HAP-1 (cell line): ENCODE results near the gene PRR11.

ENCODE experiments used
- DNase-seq, 2 experiments: peaks; one replicate each; pipeline ENCODE4 v3.0.0-alpha.2; 2016 to 2020; ENCODE audit warnings: low spot score in 2 of 2
- H3K27me3 ChIP-seq: fragments of 250-450 bp; sonication (Bioruptor Pico); 2 replicates; pipeline ENCODE4 v1.5.1; 2020; ENCODE audit warnings: low read depth, mild to moderate bottlenecking, moderate library complexity
- H3K36me3 ChIP-seq: fragments of 250-450 bp; sonication (Bioruptor Pico); replicated peaks from 2 replicates; pipeline ENCODE4 v1.5.1; 2020; ENCODE audit warnings: mild to moderate bottlenecking
- H3K4me1 ChIP-seq: fragments of 250-450 bp; sonication (Bioruptor Pico); 2 replicates; pipeline ENCODE4 v1.5.1; 2020; ENCODE audit warnings: mild to moderate bottlenecking
- H3K4me3 ChIP-seq: fragments of 250-450 bp; sonication (Bioruptor Pico); 2 replicates; pipeline ENCODE4 v1.5.1; 2020; ENCODE audit warnings: mild to moderate bottlenecking, moderate library complexity
- H3K9me3 ChIP-seq: fragments of 250-450 bp; sonication (Bioruptor Pico); 2 replicates; pipeline ENCODE4 v1.5.1; 2020; ENCODE audit warnings: mild to moderate bottlenecking, moderate library complexity
- in situ Hi-C: fragments of 300-500 bp; cut with MboI; formaldehyde crosslinking; loops from 3 replicates; pipeline ENCODE4 v1.14.3; 2020; ENCODE audit warnings: low sequenced_read_pairs, inconsistent platforms, mixed read lengths

Gene PRR11

GRCh38 chr17:59155439-59156177, at the start of gene PRR11:
TSS of gene PRR11 (plus strand) at chr17:59155746. CDS start at chr17:59169753, 14,007 bp downstream.
- peak within 1 kb of the TSS; percentile 90 for H3K4me3 ChIP-seq
- peak; percentile 97 to 100 for DNase-seq
- no peaks in the 10 kb centered on the region for H3K27me3 ChIP-seq
- no peaks in the 10 kb centered on the region for H3K36me3 ChIP-seq
- in situ Hi-C loops: no loop called here
- H3K9me3 ChIP-seq: no peaks in the 10 kb centered on the region
- H3K4me1 ChIP-seq: peaks cover 51% of the 10 kb centered on the region

DNA sequence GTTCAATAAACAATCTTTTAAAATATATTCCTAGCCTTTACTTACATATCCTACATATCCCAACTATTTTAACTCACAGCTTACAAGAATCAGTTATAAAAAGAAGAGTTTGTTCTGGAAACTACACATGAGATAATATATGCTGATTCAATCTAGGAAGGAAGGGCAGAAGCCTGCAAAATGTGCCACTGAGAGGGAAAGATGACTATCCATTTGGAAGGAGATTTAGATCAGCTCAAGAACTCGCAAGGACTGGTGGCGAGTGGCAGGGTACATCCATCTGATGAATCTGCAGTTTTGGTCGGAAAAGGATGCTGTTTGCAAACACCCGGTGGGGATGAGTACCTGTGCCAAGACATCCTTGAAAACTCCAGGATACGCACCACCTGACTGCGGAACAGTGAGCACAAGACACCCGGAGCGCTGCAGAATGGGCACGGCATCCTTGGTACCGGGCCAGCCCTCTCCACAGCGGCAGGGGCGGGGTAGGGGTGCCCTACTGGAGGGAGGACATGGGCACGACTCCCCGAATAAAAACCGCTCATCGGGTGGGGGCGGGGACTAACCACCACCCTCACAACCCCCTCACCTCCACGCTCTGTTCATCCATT, 49.6 kb upstream of the PRR11 start:
- in situ Hi-C loops: no loop called here
- H3K36me3 ChIP-seq: peaks cover 12% of the 10 kb centered on the region
- peaks cover 15% of the 10 kb centered on the region for H3K4me1 ChIP-seq
- peak in 1 of 2 experiments; percentile 65 for DNase-seq
- H3K4me3 ChIP-seq: peak overlapping the region; percentile 87
- H3K27me3 ChIP-seq: no peaks in the 10 kb centered on the region
- no peaks in the 10 kb centered on the region for H3K9me3 ChIP-seq

DNA sequence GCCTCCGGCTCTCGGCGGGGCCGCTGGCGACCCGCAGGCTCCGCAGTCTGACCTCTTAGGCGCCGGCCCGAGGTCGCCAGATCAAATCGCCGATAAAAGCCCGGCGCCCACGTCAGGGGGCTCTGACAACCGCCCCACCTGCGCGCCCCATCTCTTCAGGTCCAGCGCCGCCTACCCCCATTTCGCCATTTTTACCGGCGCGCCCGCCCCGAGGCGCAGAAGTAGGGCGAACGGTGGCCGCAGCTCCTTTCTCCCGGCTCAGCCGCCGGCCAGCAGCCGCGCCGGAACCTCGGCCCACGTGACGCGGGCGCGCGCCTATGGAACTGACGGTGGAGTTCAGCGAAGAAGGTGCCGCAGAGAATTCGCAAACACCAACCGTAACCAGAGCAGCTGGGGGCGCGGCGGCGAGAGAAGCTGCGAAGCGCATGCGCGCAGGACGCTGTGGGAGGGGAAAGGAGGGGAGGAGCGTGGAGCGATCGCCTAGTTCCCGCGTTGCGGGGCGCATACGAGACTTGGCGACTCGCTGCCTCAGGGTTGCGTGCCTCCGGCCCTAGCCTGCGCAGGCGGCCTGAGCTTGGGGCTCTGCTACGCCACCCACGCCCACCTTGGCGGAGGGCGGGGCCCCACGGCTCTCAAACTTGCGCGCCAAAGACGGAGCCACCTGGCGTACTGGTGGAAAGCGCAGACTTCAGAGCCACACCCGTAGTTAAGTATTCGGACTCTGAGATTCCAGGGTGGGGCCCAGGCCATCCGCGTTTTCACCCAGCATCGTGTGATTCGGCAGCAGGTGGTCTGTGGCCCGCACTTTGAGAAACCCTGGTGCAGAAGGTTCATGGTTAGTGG, 48.9 kb upstream of the PRR11 start, which contains the start of gene TRIM37:
TSS of gene TRIM37 (minus strand) at position 418 of the 843 bp plus-strand sequence. CDS start 419 bp downstream, outside the sequence.
- in situ Hi-C loops: no loop called here

GRCh38 chr17:59107306-59107670, 48.3 kb upstream of the PRR11 start:
- peaks cover 25% of the 10 kb centered on the region for H3K36me3 ChIP-seq

More for the DNA sequence above, 48.9 kb upstream of the PRR11 start, which contains the start of gene TRIM37:
- no peaks in the 10 kb centered on the region for H3K9me3 ChIP-seq
- H3K4me1 ChIP-seq: peaks cover 15% of the 10 kb centered on the region
- peaks cover 19% of the 10 kb centered on the region for H3K36me3 ChIP-seq
- H3K27me3 ChIP-seq: no peaks in the 10 kb centered on the region
- H3K4me3 ChIP-seq: peak within 1 kb of the TSS; percentile 87
- DNase-seq: peak; percentile 95 to 98

GRCh38 chr17:59108400-59109102, 47.0 kb upstream of the PRR11 start:
- Histone ChIP-seq H3K36me3 (peaks cover 28% of the 10 kb centered on the region), H3K9me3 (no peaks in the 10 kb centered on the region), H3K4me3 (no peak overlapping the region), H3K4me1 (peaks cover 15% of the 10 kb centered on the region), H3K27me3 (no peaks in the 10 kb centered on the region)
- DNase-seq: no peak
- in situ Hi-C loops: no loop called here

More at GRCh38 chr17:59107306-59107670, 48.3 kb upstream of the PRR11 start:
- no peaks in the 10 kb centered on the region for H3K9me3 ChIP-seq
- H3K4me3 ChIP-seq: peak overlapping the region; percentile 87
- no peak for DNase-seq
- H3K4me1 ChIP-seq: peaks cover 15% of the 10 kb centered on the region
- in situ Hi-C loops: no loop called here
- H3K27me3 ChIP-seq: no peaks in the 10 kb centered on the region

- H3K4me1 ChIP-seq: peaks cover 13% of the 10 kb centered on the region
- H3K27me3 ChIP-seq: no peaks in the 10 kb centered on the region
- in situ Hi-C loops: no loop called here
- peaks cover 43% of the 10 kb centered on the region for H3K36me3 ChIP-seq
- no peak overlapping the region for H3K4me3 ChIP-seq
- no peak for DNase-seq
- H3K9me3 ChIP-seq: no peaks in the 10 kb centered on the region
These were observed 44.6 kb upstream of the PRR11 start for GRCh38 chr17:59110973-59111372.

DNA sequence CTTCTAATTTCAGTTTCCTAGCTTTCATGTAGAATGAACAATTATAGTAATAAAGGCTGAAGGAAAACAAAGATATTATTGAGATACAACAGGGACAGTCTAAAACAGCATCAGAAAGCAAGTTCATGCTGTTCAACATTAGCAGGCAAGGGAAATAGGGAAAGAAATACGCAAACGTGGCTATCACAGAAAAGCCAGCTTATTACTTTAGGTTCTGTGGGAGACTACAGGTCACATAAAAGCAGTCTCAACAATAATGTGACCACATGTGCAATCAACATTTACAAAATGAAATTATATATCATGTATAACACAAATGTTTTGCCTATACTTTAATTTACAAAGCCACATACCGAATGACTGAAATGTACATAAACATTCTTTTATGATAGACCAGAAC, 44.0 kb upstream of the PRR11 start:
- DNase-seq: no peak
- H3K9me3 ChIP-seq: no peaks in the 10 kb centered on the region
- no peak overlapping the region for H3K4me3 ChIP-seq
- peaks cover 13% of the 10 kb centered on the region for H3K4me1 ChIP-seq
- H3K27me3 ChIP-seq: no peaks in the 10 kb centered on the region
- H3K36me3 ChIP-seq: peaks cover 46% of the 10 kb centered on the region
- in situ Hi-C loops: no loop called here

GRCh38 chr17:59115474-59115873, 40.1 kb upstream of the PRR11 start:
- Histone ChIP-seq H3K4me3 (no peak overlapping the region), H3K4me1 (no peaks in the 10 kb centered on the region), H3K36me3 (peaks cover 63% of the 10 kb centered on the region), H3K9me3 (no peaks in the 10 kb centered on the region), H3K27me3 (no peaks in the 10 kb centered on the region)
- in situ Hi-C loops: no loop called here
- DNase-seq: no peak

GRCh38 chr17:59121901-59122480, 33.6 kb upstream of the PRR11 start:
- in situ Hi-C loops: no loop called here
- no peak for DNase-seq
- no peaks in the 10 kb centered on the region for H3K4me1 ChIP-seq
- H3K27me3 ChIP-seq: no peaks in the 10 kb centered on the region
- peaks cover 50% of the 10 kb centered on the region for H3K36me3 ChIP-seq
- no peaks in the 10 kb centered on the region for H3K9me3 ChIP-seq
- H3K4me3 ChIP-seq: no peak overlapping the region

- no peak overlapping the region for H3K4me3 ChIP-seq
- H3K27me3 ChIP-seq: no peaks in the 10 kb centered on the region
- H3K4me1 ChIP-seq: no peaks in the 10 kb centered on the region
- no peak for DNase-seq
- no peaks in the 10 kb centered on the region for H3K9me3 ChIP-seq
- H3K36me3 ChIP-seq: peaks cover 53% of the 10 kb centered on the region
- in situ Hi-C loops: no loop called here
These were observed 30.9 kb upstream of the PRR11 start for GRCh38 chr17:59124665-59125064.

DNA sequence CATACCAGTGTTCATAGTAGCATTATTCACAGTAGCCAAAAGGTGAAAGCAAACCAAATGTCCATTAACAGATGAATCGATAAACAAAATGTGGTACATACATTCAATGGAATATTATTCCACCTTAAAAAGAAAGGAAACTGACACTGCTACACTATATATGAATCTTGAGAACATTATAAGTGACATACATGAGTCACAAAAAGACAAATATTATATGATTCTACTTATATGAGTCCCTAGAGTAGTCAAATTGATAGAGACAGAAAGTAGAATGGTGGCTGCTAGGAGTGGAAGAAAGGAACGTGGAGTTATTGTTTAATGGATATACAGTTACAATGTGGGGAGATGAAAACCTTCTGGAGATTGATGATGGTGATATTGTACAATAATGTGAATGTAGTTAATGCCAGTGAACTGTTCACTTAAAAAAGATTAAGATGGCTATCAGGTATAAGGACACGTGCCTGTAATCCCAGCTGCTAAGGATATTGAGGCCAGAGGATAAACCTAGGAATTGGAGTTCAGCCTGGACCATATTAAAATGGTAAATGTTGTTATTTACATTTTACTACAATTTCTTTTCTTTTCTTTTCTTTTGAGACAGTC, 28.6 kb upstream of the PRR11 start:
- in situ Hi-C loops: no loop called here
- no peaks in the 10 kb centered on the region for H3K4me1 ChIP-seq

GRCh38 chr17:59129814-59130213, 25.7 kb upstream of the PRR11 start:
- Histone ChIP-seq H3K4me1 (peaks cover 4% of the 10 kb centered on the region; the same call in 1 of the 2 replicates), H3K27me3 (no peaks in the 10 kb centered on the region), H3K9me3 (no peaks in the 10 kb centered on the region), H3K36me3 (peaks cover 31% of the 10 kb centered on the region), H3K4me3 (no peak overlapping the region)
- DNase-seq: no peak
- in situ Hi-C loops: no loop called here

More for the DNA sequence above, 28.6 kb upstream of the PRR11 start:
- no peaks in the 10 kb centered on the region for H3K27me3 ChIP-seq
- no peak for DNase-seq
- no peaks in the 10 kb centered on the region for H3K9me3 ChIP-seq
- H3K36me3 ChIP-seq: peaks cover 51% of the 10 kb centered on the region
- no peak overlapping the region for H3K4me3 ChIP-seq
